ENCODE data around the gene NBL1.
"Not testable (repeated sequence)": the region's sequence is repeated elsewhere in the genome, so short reads cannot be mapped to it uniquely, and the experiment has no call there.

The NBL1 gene

GRCh38 chr1:19621274-19621950 is 22.7 kb upstream of the NBL1 start:
- no peak for DNase-seq (ENCODE audit: low read depth in 3 of 3)

- no peak for DNase-seq (ENCODE audit: low read depth in 3 of 3)
These were observed 21.9 kb upstream of the NBL1 start for GRCh38 chr1:19622204-19622603.

GRCh38 chr1:19623523-19623922 is 20.6 kb upstream of the NBL1 start:
- no peak for DNase-seq (ENCODE audit: low read depth in 3 of 3)

GRCh38 chr1:19625291-19625937 is 18.7 kb upstream of the NBL1 start:
- no peak for DNase-seq (ENCODE audit: low read depth in 3 of 3)

- no peak for DNase-seq (ENCODE audit: low read depth in 3 of 3)
These were observed 15.2 kb upstream of the NBL1 start for GRCh38 chr1:19628879-19629278.

GRCh38 chr1:19629357-19629756 is 14.8 kb upstream of the NBL1 start:
- no peak for DNase-seq (ENCODE audit: low read depth in 3 of 3)

GRCh38 chr1:19630192-19630591 is 13.9 kb upstream of the NBL1 start:
- DNase-seq (ENCODE audit: low read depth in 3 of 3), result not testable (repeated sequence)

GRCh38 chr1:19630720-19631395 is 13.3 kb upstream of the NBL1 start:
- no peak for DNase-seq (ENCODE audit: low read depth in 3 of 3)

- DNase-seq (ENCODE audit: low read depth in 3 of 3), result no peak
These were observed 11.9 kb upstream of the NBL1 start for GRCh38 chr1:19632211-19632610.

- no peak for DNase-seq (ENCODE audit: low read depth in 3 of 3)
These were observed 11.0 kb upstream of the NBL1 start for GRCh38 chr1:19633106-19633505.

- not testable (repeated sequence) for DNase-seq (ENCODE audit: low read depth in 3 of 3)
These were observed 9.0 kb upstream of the NBL1 start for GRCh38 chr1:19635064-19635463.

- DNase-seq (ENCODE audit: low read depth in 3 of 3), result no peak
These were observed 8.5 kb upstream of the NBL1 start for GRCh38 chr1:19635646-19636045.

- DNase-seq (ENCODE audit: low read depth in 3 of 3), result no peak
These were observed 8.0 kb upstream of the NBL1 start for GRCh38 chr1:19636065-19636464.

GRCh38 chr1:19636749-19637148 is 7.4 kb upstream of the NBL1 start:
- not testable (repeated sequence) for DNase-seq (ENCODE audit: low read depth in 3 of 3)

- no peak for DNase-seq (ENCODE audit: low read depth in 3 of 3)
These were observed 6.5 kb upstream of the NBL1 start for GRCh38 chr1:19637606-19638005.

- DNase-seq (ENCODE audit: low read depth in 3 of 3), result not testable (repeated sequence)
These were observed 4.9 kb upstream of the NBL1 start for GRCh38 chr1:19639228-19639627.

GRCh38 chr1:19639999-19640362 is 4.1 kb upstream of the NBL1 start:
- no peak for DNase-seq (ENCODE audit: low read depth in 3 of 3)

- DNase-seq (ENCODE audit: low read depth in 3 of 3), result no peak
These were observed 3.5 kb upstream of the NBL1 start for GRCh38 chr1:19640363-19641316.

GRCh38 chr1:19643121-19643520 is 990 bp upstream of the NBL1 start:
- DNase-seq (ENCODE audit: low read depth in 3 of 3), result no peak

GRCh38 chr1:19644395-19644680 is 227 bp downstream of the NBL1 start:
- no peak for DNase-seq (ENCODE audit: low read depth in 3 of 3)

- DNase-seq (ENCODE audit: low read depth in 3 of 3), result no peak
These were observed 735 bp downstream of the NBL1 start for GRCh38 chr1:19644681-19645410.
